ENCODE data around the gene P2RY6. TPM values are rescaled to one million over a fixed set of nuclear protein-coding genes. Genes with fewer than 3 reads are reported as not detected.

P2RY6 gene
- total RNA-seq, 1 donor from 2014 or later = 6.7 TPM

DNA sequence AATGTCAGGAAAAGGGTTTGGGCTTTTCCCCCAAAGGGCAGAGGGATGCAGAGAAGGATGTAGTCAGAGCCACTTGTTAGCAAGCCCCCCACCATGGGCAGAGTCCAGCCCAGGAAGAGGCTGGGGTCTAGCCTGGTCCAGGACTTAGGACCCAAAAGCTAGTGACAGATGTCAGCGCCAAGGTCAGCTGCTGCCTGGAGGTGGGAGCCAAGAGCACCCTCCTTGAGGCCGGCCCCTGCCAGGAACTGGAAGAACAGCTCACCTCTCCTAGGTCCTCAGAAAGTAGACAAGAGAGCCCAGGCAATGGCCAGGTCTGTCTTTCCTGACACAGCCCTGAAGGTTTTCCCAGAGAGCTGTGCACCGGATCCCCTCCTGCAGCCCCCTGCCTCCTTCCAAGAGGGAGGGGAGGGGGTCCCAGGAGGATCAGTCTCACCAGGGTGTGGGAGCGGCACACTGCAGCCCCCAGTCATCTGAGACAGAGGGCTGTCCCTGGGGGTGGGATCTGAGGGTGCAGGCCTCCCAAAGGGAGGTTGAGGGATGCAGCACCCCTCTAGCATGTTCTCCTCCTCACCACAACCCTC is 21.3 kb downstream of the P2RY6 start:
- no peak for DNase-seq (ENCODE audit: low spot score)

DNA sequence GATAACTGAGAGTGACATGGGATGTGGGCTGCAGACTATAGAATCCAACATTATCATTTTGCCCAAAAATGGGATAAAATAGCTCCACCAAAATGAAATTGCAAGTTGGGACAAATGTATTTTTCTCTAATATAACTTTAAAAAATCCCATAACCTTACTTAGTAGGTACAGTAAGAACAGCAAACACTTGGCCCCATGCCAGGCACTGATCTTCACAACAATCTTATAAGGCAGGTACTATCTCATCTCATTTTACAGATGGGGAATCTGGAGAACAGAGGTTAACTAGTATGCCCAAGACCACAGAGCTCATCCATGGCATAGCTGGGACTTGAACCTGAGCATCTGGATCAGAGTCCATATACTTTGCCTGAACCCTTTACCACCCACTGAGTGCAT is 22.5 kb downstream of the P2RY6 start:
- DNase-seq (ENCODE audit: low spot score) = no peak

DNA sequence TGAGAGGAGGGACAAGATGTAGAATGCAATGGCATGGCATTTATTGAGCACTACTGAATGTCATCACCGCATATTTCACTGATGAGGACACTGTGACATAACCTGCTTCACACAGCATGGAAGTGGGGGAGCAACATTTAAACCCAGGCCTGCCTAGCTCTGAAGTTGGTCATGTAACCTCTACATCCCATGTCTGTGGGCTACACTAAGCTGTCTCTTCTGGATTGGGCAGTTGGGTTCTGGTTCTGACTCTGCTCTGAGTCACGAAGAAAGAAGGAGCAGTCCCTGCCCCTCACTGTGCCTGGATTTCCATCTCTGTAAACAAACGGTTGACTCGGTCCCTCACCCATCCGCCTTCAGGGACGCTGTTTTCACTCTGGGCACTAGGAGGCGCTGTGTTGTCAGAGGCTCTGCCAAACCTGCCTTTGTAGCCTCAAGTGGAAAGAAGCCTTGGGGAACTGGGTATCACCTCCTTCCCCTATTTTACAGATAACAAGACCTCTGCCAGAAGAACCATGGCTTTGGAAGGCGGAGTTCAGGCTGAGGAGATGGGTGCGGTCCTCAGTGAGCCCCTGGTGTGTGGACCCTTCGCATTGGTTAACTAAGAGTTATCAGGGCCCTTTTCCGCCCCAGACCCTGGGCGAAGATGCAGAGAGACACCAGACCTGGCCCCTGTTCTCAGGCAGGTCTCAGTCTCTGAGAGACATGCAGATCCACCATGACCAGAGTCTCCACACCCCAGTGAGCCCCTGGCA is 23.3 kb downstream of the P2RY6 start:
- no peak for DNase-seq (ENCODE audit: low spot score)

DNA sequence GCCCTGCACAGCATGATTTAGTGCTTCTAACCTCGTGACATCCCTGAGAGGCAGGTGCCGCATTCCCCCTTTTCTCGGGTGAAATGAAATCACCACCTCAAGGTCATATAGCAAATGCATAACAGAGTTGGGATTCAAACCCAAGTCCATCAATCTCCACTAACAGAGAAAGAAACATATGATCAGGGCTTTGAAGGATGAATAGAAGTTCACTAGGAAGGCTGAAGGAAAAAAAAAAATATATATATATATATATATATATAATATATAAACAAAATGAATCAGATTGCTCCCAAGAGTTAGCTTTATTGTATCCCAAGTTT is 23.8 kb downstream of the P2RY6 start:
- no peak for DNase-seq (ENCODE audit: low spot score)

DNA sequence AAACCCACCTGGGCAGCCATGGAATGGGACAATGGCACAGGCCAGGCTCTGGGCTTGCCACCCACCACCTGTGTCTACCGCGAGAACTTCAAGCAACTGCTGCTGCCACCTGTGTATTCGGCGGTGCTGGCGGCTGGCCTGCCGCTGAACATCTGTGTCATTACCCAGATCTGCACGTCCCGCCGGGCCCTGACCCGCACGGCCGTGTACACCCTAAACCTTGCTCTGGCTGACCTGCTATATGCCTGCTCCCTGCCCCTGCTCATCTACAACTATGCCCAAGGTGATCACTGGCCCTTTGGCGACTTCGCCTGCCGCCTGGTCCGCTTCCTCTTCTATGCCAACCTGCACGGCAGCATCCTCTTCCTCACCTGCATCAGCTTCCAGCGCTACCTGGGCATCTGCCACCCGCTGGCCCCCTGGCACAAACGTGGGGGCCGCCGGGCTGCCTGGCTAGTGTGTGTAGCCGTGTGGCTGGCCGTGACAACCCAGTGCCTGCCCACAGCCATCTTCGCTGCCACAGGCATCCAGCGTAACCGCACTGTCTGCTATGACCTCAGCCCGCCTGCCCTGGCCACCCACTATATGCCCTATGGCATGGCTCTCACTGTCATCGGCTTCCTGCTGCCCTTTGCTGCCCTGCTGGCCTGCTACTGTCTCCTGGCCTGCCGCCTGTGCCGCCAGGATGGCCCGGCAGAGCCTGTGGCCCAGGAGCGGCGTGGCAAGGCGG is 24.5 kb downstream of the P2RY6 start:
- no peak for DNase-seq (ENCODE audit: low spot score)

DNA sequence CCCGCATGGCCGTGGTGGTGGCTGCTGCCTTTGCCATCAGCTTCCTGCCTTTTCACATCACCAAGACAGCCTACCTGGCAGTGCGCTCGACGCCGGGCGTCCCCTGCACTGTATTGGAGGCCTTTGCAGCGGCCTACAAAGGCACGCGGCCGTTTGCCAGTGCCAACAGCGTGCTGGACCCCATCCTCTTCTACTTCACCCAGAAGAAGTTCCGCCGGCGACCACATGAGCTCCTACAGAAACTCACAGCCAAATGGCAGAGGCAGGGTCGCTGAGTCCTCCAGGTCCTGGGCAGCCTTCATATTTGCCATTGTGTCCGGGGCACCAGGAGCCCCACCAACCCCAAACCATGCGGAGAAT is 25.1 kb downstream of the P2RY6 start:
- DNase-seq (ENCODE audit: low spot score) = no peak

DNA sequence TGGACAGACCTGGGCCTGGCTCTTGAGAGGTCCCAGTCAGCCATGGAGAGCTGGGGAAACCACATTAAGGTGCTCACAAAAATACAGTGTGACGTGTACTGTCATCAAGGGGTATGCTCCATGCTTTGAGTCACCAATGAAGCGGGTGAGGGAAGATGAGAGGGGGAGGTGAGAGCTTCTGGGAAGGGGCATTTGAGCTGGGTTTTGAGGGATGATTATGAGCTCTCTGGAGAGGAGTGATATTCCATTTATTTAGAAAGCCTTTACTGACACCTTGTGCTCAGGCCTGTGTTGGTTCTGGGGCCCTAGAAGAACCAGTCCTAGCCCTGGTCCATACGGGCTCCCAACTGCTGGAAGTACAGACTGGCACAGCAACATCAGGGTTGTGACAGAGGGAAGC is 25.6 kb downstream of the P2RY6 start:
- no peak for DNase-seq (ENCODE audit: low spot score)

DNA sequence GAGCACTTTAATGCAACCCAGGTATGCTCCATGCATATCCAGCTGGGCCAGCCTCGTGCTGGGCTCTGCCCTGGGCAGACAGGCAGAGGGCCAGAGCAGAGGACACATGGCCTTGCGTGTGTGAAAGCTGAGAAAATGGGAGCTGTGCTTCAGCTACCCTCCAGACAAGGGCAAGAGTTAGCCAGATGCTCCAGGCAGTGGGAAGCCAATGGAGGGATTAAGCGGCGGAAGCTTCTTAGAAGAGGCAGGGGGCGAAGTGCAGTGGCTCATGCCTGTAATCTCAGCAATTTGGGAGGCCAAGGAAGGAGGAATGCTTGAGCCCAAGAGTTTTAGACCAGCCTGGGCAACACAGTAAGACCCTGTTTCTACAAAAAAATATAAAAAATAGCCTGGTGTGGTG is 26.1 kb downstream of the P2RY6 start:
- DNase-seq (ENCODE audit: low spot score) = no peak

DNA sequence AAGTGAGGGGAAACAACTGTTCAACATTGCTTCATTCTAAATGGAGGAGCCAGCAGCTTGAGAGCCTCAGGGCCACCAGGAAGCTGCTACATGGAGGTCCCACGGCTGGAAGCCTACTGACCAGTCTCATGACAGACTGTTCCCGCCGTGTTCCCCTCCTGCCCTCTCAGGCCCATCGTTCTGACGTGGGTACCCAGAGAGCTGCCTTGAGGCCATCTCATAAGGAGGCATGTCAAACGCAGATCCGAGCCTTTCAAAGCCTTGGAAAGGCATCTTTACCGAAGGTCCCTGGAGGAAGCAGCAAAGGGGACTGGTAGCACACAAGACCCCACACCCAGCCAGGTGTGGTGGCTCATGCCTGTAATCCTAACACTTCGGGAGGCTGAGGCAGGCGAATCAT is 27.6 kb downstream of the P2RY6 start:
- no peak for DNase-seq (ENCODE audit: low spot score)

DNA sequence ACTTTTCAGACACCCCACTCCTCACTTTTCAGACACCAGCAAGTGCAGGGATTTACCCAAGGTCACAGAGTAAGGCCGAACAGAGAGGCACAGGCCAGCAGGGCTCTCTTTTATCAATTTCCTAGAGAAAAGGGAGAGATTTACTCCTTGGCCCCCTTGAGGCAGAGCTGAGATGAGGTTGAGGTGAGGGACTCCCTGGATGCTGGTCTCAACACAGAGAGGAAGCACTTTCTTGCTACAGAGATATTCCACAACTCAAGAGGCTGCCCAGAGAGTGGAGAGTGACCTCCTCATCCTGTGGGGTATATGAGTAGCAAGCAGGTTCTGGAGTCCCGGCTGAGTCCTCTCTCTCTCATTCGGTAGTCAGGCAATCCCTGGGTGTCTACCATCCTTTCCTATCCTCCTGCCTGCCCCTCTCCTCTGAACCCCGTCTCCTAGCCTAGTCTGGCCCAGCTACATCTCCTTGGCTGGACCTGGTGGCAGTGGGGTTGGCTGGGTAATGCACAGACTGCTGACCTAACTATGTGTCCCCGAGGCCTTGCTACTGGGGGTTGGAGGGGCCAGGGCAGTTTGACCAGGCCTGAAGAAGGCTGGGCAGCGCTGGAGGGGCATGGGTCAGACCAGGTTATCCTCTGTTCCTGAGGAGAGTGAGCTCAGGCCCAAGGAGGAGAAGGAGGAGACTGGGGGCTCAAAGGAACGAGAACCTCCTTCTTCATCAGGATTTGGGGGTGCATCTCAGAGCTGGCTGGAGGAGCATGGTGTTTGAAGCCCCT is 34.1 kb downstream of the P2RY6 start:
- no peak for DNase-seq (ENCODE audit: low spot score)

DNA sequence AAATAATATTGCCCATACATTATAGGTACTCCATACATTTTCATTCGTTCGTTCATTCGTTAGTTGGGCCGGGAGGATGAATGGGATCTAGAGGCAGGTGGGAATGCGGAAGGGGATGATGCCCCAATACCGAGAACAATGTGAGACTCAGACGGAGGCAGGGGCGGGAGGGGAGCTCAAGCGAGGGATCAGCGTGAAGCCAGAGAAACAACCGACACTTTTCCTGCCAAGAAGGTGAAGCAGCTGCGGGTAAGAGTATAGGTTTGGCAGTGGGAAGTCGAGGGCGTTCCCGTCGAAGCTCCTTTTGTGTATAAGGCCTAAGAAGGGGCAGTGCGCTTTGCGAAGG is 34.8 kb downstream of the P2RY6 start:
- DNase-seq (ENCODE audit: low spot score) = no peak

DNA sequence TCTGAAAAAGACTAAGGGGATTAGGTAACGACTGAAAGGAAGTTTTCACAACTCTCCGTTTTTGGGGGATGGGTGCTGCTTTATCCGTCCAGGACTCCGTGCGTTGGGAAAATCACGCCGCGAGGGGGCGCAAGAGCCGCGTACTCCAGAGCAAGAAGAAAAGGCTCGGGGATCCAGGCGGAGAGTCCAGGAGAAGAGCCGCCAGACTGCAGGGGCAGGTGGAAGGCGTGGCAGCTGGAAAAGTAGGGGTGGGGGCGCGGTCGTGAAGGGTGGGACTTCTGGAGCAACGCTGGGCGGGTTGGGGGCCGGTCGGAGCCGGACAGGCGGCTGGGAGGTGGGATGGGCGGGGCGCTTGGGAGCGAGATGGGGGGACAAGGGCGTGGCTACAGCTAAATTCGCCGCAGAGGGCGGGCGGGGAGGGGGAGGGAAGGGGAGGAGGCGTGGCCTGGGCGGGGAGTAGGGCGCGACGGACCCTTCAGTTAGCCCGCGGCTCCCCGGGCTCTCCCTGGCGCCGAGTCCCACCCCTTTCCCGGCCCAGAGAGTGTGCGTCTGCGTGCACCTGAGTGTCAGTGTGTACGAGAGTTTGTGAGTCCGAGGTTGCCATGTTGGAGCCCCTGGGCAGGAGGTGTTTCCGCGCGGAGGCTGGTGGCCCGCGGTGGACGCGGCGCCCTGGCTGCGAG is 35.3 kb downstream of the P2RY6 start:
- peak; percentile 98 for DNase-seq (ENCODE audit: low spot score)

DNA sequence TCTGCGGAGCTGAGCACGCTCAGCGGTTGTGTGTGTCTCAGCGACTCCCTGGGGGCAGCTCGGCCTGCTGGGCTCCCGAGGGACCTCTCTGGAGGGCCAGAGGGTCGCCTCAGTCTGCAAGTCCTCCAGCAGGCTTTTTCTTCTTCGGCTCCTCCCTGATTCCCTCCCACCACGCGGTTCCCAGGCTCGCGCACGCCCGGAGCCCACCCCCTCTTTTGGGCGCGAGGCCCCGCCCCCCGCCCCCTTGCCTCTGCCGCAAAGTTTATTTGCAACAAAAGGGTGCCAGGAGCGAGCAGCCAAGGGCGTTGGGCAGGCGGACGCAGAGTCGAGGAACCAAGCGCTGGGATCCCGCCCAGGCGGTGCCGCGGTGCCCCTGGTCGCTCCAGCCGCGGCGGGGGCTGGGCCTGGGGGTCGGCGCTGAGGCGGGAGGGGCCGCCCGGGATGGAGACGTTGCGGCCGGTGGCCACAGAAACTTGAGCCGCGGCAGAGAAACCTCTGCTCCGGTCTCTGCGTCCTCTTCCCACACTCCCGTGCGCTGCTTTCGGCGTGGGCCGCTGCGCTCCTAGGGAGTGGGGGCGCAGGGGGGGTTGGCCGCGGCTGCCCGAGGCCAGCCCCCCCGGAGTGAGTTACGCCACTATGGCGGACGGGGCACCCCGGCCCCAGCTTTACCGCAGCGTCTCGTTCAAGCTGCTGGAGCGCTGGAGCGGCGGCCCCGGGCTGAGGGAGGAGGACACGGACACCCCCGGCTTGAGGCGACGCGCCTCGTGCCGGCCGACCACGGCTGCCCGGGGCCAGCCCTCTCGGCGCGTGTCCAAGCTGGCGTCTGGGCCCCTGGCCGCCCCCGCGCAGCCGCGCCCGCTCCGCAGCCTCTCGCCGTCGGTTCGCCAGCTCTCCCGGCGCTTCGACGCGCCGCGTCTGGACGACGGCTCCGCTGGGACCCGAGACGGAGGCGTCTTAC is 36.1 kb downstream of the P2RY6 start, which contains the start of gene ARHGEF17:
Gene ARHGEF17, plus strand, starts transcription at position 274 of the 958 bp plus-strand sequence. Its CDS starts 363 bp downstream, at position 637.
- DNase-seq (ENCODE audit: low spot score) = peak; percentile 92

DNA sequence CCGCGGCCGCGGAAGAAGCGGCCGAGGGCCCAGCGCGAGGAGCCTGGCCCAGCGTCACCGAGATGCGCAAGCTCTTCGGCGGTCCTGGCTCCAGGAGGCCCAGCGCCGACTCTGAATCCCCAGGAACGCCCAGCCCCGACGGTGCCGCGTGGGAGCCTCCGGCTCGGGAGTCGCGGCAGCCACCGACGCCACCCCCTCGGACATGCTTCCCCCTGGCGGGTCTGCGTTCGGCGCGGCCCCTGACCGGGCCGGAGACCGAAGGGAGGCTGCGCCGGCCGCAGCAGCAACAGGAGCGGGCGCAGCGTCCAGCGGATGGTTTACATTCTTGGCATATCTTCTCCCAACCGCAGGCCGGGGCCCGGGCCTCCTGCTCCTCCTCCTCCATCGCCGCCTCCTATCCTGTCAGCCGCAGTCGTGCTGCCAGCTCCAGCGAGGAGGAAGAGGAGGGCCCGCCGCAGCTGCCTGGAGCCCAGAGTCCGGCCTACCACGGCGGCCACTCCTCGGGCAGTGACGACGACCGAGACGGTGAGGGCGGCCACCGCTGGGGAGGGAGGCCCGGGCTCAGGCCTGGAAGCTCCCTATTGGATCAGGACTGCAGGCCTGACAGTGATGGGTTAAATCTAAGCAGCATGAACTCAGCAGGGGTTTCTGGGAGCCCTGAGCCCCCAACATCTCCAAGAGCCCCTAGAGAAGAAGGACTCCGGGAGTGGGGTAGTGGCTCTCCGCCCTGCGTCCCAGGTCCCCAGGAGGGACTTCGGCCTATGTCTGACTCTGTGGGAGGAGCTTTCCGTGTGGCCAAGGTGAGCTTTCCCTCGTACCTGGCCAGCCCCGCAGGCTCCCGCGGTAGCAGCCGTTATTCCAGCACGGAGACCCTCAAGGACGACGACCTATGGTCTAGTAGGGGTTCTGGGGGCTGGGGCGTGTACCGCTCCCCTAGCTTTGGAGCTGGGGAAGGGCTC is 37.1 kb downstream of the P2RY6 start:
- DNase-seq (ENCODE audit: low spot score) = peak; percentile 94

DNA sequence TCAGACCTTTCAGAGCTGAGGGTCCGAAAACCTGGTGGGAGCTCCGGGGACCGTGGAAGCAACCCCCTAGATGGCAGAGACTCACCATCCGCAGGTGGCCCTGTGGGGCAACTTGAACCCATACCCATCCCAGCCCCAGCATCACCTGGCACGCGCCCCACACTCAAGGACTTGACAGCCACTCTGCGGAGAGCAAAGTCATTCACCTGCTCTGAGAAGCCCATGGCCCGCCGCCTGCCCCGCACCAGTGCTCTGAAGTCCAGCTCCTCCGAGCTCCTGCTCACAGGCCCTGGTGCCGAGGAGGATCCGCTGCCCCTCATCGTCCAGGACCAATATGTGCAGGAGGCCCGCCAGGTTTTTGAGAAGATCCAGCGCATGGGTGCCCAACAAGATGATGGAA is 37.9 kb downstream of the P2RY6 start:
- DNase-seq (ENCODE audit: low spot score) = no peak

DNA sequence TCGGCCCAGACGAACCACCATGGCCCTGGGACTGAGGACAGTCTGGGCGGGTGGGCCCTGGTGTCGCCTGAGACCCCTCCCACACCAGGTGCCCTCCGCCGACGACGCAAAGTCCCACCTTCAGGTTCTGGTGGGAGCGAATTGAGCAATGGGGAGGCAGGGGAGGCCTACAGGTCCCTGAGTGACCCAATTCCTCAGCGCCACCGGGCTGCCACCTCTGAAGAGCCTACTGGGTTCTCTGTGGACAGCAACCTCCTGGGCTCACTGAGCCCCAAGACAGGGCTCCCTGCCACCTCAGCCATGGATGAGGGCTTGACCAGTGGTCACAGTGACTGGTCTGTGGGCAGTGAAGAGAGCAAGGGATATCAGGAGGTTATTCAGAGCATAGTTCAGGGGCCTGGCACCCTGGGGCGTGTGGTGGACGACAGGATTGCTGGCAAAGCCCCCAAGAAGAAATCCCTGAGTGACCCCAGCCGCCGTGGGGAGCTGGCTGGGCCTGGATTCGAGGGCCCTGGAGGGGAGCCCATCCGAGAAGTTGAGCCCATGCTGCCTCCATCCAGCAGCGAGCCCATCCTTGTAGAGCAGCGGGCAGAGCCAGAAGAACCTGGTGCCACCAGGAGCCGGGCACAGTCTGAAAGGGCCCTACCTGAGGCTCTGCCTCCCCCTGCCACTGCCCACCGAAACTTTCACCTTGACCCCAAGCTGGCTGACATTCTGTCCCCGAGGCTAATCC is 38.7 kb downstream of the P2RY6 start:
- DNase-seq (ENCODE audit: low spot score) = no peak

DNA sequence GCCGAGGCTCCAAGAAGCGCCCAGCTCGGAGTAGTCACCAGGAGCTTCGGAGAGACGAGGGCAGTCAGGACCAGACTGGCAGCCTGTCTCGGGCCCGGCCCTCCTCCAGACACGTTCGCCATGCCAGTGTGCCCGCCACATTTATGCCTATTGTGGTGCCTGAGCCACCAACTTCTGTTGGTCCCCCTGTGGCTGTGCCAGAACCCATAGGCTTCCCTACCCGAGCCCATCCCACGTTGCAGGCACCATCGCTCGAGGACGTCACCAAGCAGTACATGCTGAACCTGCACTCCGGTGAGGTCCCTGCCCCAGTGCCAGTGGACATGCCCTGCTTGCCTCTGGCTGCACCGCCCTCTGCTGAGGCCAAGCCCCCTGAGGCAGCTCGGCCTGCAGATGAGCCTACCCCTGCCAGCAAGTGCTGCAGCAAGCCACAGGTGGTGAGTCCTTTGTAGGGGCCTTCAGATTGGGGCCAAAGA is 39.3 kb downstream of the P2RY6 start:
- DNase-seq (ENCODE audit: low spot score) = no peak

DNA sequence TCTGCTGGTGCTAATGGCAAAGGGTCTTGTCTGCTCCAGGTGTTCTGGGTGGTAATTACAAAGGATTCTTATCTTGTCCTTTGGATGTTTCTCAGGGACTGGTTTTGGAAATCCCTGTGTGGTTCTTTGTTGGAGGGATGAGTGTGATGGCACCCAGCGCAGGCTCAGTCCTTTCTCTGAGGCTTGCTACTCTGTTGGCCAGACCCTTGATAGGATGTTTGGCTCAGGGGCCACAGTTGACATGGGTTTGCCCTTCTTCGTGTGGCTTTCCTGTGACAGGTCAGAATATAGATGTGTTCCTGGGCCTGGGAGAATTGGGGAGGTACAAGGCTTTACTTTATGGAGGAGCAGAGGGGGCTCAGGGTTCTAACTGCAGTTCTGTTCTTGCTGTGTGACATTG is 39.9 kb downstream of the P2RY6 start:
- DNase-seq (ENCODE audit: low spot score) = no peak

All from mesenteric fat pad (tissue), 1 donor.